ENCODE results near the gene SST.

DNA sequence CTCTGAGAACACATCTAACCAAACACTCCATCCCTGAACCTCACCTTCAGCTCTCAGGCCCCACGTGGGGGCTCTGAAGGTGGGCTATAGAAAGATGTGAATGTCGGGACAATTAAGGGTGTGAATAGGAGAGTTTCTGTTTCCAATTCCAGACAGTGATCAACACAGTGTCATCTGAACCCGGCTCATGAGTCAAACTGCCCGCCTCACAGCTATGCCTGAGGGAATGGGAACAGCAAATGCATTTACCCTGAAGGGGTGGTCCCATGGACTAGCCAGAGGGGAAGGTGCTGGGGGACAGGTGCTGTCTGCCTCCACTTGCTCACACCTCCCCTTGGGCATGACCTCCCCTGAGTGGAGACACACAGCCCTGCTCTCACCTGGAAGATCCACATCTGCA is 25.8 kb upstream of the SST start:
- TF ChIP-seq, protein P1, sequence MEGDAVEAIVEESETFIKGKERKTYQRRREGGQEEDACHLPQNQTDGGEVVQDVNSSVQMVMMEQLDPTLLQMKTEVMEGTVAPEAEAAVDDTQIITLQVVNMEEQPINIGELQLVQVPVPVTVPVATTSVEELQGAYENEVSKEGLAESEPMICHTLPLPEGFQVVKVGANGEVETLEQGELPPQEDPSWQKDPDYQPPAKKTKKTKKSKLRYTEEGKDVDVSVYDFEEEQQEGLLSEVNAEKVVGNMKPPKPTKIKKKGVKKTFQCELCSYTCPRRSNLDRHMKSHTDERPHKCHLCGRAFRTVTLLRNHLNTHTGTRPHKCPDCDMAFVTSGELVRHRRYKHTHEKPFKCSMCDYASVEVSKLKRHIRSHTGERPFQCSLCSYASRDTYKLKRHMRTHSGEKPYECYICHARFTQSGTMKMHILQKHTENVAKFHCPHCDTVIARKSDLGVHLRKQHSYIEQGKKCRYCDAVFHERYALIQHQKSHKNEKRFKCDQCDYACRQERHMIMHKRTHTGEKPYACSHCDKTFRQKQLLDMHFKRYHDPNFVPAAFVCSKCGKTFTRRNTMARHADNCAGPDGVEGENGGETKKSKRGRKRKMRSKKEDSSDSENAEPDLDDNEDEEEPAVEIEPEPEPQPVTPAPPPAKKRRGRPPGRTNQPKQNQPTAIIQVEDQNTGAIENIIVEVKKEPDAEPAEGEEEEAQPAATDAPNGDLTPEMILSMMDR (IDR thresholded peaks at IDR 0.05) = no peak
- no peak for TF ChIP-seq POLR2A (IDR thresholded peaks at IDR 0.05)

Data from esophagus squamous epithelium (tissue), 4 donors.